ENCODE data around the gene LRRK1.
"Not testable (repeated sequence)": the region's sequence is repeated elsewhere in the genome, so short reads cannot be mapped to it uniquely, and the experiment has no call there.

Gene LRRK1

GRCh38 chr15:101060576-101061551 is 141.7 kb downstream of the LRRK1 start:
- DNase-seq = no peak

- no peak for DNase-seq
These were observed 142.9 kb downstream of the LRRK1 start for GRCh38 chr15:101062063-101062462.

- no peak for DNase-seq
These were observed 143.5 kb downstream of the LRRK1 start for GRCh38 chr15:101062471-101063171.

GRCh38 chr15:101063212-101063611 is 144.1 kb downstream of the LRRK1 start:
- no peak for DNase-seq

GRCh38 chr15:101063891-101064794 is 145.0 kb downstream of the LRRK1 start:
- DNase-seq = no peak

- DNase-seq = no peak
These were observed 145.8 kb downstream of the LRRK1 start for GRCh38 chr15:101064795-101065569.

- DNase-seq = no peak
These were observed 146.5 kb downstream of the LRRK1 start for GRCh38 chr15:101065570-101066221.

- DNase-seq = no peak
These were observed 147.6 kb downstream of the LRRK1 start for GRCh38 chr15:101066501-101067408.

- no peak for DNase-seq
These were observed 148.7 kb downstream of the LRRK1 start for GRCh38 chr15:101067660-101068522.

GRCh38 chr15:101068523-101068960 is 149.4 kb downstream of the LRRK1 start:
- DNase-seq = no peak

- DNase-seq = peak in 1 of 2 donors; percentile 9
These were observed 149.9 kb downstream of the LRRK1 start for GRCh38 chr15:101068961-101069653.

- DNase-seq = no peak
These were observed 150.5 kb downstream of the LRRK1 start for GRCh38 chr15:101069654-101069973.

GRCh38 chr15:101070024-101070423 is 150.9 kb downstream of the LRRK1 start:
- DNase-seq = no peak

GRCh38 chr15:101070502-101071273 is 151.5 kb downstream of the LRRK1 start:
- peak; percentile 11 to 65 for DNase-seq

- no peak for DNase-seq
These were observed 152.5 kb downstream of the LRRK1 start for GRCh38 chr15:101071651-101072050.

GRCh38 chr15:101072235-101072634 is 153.1 kb downstream of the LRRK1 start:
- DNase-seq = not testable (repeated sequence)

GRCh38 chr15:101077806-101078668 is 158.9 kb downstream of the LRRK1 start:
- DNase-seq = not testable (repeated sequence)
